Loucy (cell line): ENCODE measurements around the gene DLGAP4.

ENCODE experiments used
- H2AFZ ChIP-seq: fragments of 200-600 bp; sonication (generic); 2 replicates; pipeline ENCODE4 v1.6.0; 2016; ENCODE audit warnings: antibody characterized with exemption, mild to moderate bottlenecking, low read length, moderate library complexity
- H3F3A ChIP-seq: fragments of 200-600 bp; 2 replicates; pipeline ENCODE4 v1.6.0; 2016; ENCODE audit warnings: antibody characterized with exemption, low read depth, mild to moderate bottlenecking
- H3K27me3 ChIP-seq: fragments of 200-600 bp; sonication (generic); 2 replicates; pipeline ENCODE4 v1.6.1; 2014; ENCODE audit warnings: low read length, mild to moderate bottlenecking; ENCODE audit not compliant: insufficient read depth, poor library complexity, severe bottlenecking
- H3K36me3 ChIP-seq: fragments of 200-600 bp; sonication (generic); 2 replicates; pipeline ENCODE4 v1.6.1; 2016; ENCODE audit warnings: low read length; ENCODE audit not compliant: insufficient read depth
- H3K4me1 ChIP-seq: fragments of 200-600 bp; sonication (generic); 2 replicates; pipeline ENCODE4 v1.5.1; 2014; ENCODE audit warnings: low read length, mild to moderate bottlenecking; ENCODE audit not compliant: insufficient read depth, poor library complexity, severe bottlenecking
- H3K4me2 ChIP-seq: fragments of 200-600 bp; sonication (generic); 2 replicates; pipeline ENCODE4 v1.6.0; 2014; ENCODE audit warnings: antibody characterized with exemption, low read length, low read depth, mild to moderate bottlenecking; ENCODE audit not compliant: poor library complexity, severe bottlenecking
- H3K4me3 ChIP-seq: fragments of 200-600 bp; sonication (generic); 2 replicates; pipeline ENCODE4 v1.5.1; 2014; ENCODE audit warnings: low read length, mild to moderate bottlenecking, mixed read lengths; ENCODE audit not compliant: poor library complexity, severe bottlenecking
- H3K79me2 ChIP-seq: fragments of 200-600 bp; sonication (generic); 2 replicates; pipeline ENCODE4 v1.6.1; 2014; ENCODE audit warnings: low read length; ENCODE audit not compliant: insufficient read depth
- H3K9ac ChIP-seq: fragments of 200-600 bp; sonication (generic); 2 replicates; pipeline ENCODE4 v1.6.0; 2014; ENCODE audit warnings: mild to moderate bottlenecking, low read depth, low read length, moderate library complexity; ENCODE audit not compliant: poor library complexity, severe bottlenecking
- H3K9me2 ChIP-seq: fragments of 200-600 bp; sonication (generic); replicated peaks from 2 replicates; pipeline ENCODE4 v1.6.1; 2016; ENCODE audit warnings: low read depth, low read length, mixed read lengths
- H3K9me3 ChIP-seq: fragments of 200-600 bp; sonication (generic); 2 replicates; pipeline ENCODE4 v1.6.1; 2014; ENCODE audit warnings: mild to moderate bottlenecking, antibody characterized with exemption, low read length, low read depth; ENCODE audit not compliant: insufficient read depth
- H4K20me1 ChIP-seq: fragments of 200-600 bp; sonication (generic); 2 replicates; pipeline ENCODE4 v1.6.0; 2014; ENCODE audit warnings: antibody characterized with exemption, low read length, mild to moderate bottlenecking; ENCODE audit not compliant: insufficient read depth, poor library complexity, severe bottlenecking
- EZH2phosphoT487 ChIP-seq: fragments of 200-600 bp; IDR thresholded peaks from 2 replicates; pipeline ENCODE4 v1.6.1; 2018; ENCODE audit warnings: antibody characterized with exemption, mild to moderate bottlenecking, moderate library complexity, borderline replicate concordance
- TF ChIP-seq, protein P1 (sequence below): fragments of 200-600 bp; sonication (generic); conservative IDR thresholded peaks from 2 replicates; pipeline ENCODE4 v1.5.1; 2014; ENCODE audit warnings: mild to moderate bottlenecking, antibody characterized with exemption, low read length

The DLGAP4 gene

DNA sequence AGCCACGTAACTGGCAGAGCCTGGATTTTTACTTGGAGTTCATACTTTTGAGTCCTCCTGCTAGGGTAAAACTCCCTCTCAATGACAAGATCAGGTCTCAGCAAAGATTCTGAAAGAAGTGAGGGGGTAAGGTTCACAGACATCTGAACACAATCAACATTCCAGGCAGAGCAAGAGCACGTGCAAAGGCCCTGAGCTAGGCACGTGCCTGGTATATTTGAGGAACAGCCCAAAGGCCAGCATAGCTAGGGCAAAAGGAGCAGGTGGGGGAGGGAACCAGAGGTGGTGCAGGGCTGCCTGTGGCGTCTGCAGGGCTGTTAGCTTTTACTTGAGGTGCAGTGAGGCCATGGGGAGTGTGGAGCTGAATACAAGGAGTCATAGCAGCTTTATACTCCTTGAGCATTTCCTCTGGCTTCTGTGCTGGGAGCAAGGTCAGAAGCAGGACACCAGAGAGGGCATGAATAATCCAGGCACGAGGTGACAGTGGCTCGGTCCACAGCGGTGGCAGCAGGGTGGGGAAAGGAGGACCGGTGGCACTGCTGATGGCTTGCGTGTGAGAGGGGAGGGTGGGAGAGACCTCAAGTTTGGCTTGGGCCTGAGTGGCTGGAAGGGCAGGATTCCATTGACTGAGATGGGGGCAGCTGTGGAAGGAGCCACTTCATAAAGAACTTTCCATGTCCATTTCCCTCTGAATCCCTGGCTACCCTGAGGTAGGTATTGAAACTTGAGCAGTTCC is 57.0 kb downstream of the DLGAP4 start:
- no peaks in the 10 kb centered on the region for H3F3A ChIP-seq
- no peak overlapping the region for H3K4me3 ChIP-seq
- no peaks in the 10 kb centered on the region for H3K9me2 ChIP-seq
- no peak overlapping the region for H2AFZ ChIP-seq
- no peaks in the 10 kb centered on the region for H3K36me3 ChIP-seq
- TF ChIP-seq, protein P1, sequence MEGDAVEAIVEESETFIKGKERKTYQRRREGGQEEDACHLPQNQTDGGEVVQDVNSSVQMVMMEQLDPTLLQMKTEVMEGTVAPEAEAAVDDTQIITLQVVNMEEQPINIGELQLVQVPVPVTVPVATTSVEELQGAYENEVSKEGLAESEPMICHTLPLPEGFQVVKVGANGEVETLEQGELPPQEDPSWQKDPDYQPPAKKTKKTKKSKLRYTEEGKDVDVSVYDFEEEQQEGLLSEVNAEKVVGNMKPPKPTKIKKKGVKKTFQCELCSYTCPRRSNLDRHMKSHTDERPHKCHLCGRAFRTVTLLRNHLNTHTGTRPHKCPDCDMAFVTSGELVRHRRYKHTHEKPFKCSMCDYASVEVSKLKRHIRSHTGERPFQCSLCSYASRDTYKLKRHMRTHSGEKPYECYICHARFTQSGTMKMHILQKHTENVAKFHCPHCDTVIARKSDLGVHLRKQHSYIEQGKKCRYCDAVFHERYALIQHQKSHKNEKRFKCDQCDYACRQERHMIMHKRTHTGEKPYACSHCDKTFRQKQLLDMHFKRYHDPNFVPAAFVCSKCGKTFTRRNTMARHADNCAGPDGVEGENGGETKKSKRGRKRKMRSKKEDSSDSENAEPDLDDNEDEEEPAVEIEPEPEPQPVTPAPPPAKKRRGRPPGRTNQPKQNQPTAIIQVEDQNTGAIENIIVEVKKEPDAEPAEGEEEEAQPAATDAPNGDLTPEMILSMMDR = no peak
- no peak for TF ChIP-seq EZH2phosphoT487
- H3K9ac ChIP-seq = no peak overlapping the region
- H3K4me2 ChIP-seq = no peak overlapping the region
- no peaks in the 10 kb centered on the region for H3K4me1 ChIP-seq
- H3K9me3 ChIP-seq = no peaks in the 10 kb centered on the region
- no peaks in the 10 kb centered on the region for H4K20me1 ChIP-seq
- H3K27me3 ChIP-seq = no peaks in the 10 kb centered on the region
- H3K79me2 ChIP-seq = no peaks in the 10 kb centered on the region

DNA sequence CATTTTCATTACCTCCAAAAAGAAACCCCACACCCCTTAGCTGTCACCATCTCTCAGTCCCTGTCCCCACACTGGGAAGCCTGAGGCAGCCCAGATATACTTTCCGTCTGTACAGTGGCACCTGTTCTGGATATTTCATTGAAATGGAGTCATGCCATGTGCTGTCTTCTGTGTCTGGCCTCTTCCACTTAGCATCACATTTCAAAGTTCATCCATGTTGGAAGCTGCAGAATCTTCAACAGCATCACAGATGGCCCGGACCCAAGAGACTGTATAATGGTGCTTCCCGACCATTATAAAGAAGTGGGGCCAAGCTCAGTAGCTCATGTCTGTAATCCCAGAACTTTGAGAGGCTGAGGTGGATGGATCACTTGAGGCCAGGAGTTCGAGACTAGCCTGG is 58.4 kb downstream of the DLGAP4 start:
- no peak overlapping the region for H3K4me2 ChIP-seq
- no peak overlapping the region for H2AFZ ChIP-seq
- no peaks in the 10 kb centered on the region for H3K27me3 ChIP-seq
- no peaks in the 10 kb centered on the region for H3K9me3 ChIP-seq
- no peaks in the 10 kb centered on the region for H3K4me1 ChIP-seq
- no peaks in the 10 kb centered on the region for H3K79me2 ChIP-seq
- H3K36me3 ChIP-seq = no peaks in the 10 kb centered on the region
- H3K9ac ChIP-seq = no peak overlapping the region
- H3K9me2 ChIP-seq = no peaks in the 10 kb centered on the region
- H3F3A ChIP-seq = no peaks in the 10 kb centered on the region
- TF ChIP-seq EZH2phosphoT487 = no peak
- no peaks in the 10 kb centered on the region for H4K20me1 ChIP-seq
- H3K4me3 ChIP-seq = no peak overlapping the region

DNA sequence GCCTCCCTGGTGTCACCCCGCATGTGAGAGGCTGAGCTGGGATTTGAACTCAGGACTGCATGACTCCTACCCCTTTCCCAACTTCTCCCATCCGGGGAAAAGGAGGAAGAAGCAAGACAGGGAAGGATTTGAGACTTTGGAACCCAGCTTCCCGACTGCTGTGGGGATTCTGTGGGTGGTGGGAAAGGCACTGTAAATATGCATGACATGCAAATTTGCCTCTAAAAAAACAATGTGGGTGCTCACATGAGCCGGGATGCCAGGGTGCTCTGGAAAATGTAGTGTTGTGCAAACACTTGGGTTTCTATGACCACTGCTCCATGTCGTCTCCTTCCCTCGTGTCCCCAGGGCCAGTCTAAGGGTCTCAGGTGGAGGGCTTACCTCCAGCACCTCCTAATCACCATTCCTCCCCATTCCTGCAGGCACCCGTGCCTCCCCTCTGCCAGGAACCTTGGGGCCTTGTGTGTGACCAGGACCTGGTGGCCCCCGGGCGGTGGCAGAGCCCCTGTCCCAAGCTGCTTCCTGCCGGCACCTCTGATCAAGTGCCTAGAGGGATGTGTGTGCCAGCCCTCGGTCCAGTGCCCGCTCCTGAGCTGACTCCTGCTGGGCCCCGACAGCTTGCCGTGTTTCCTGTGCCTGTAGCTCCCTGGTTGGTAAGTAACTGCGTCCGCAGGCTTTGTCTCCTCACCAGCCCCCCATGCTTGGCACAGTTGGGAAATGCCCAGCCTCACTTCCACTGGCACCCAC is 60.7 kb downstream of the DLGAP4 start:
- no peaks in the 10 kb centered on the region for H3K36me3 ChIP-seq
- no peaks in the 10 kb centered on the region for H3K4me1 ChIP-seq
- no peak overlapping the region for H3K9ac ChIP-seq
- no peaks in the 10 kb centered on the region for H3K9me3 ChIP-seq
- H3K9me2 ChIP-seq = no peaks in the 10 kb centered on the region
- TF ChIP-seq, protein P1 = no peak
- TF ChIP-seq EZH2phosphoT487 = no peak
- H3F3A ChIP-seq = no peaks in the 10 kb centered on the region
- H3K4me2 ChIP-seq = no peak overlapping the region
- no peak overlapping the region for H3K4me3 ChIP-seq
- no peaks in the 10 kb centered on the region for H3K27me3 ChIP-seq
- no peaks in the 10 kb centered on the region for H3K79me2 ChIP-seq
- H2AFZ ChIP-seq = no peak overlapping the region
- no peaks in the 10 kb centered on the region for H4K20me1 ChIP-seq

DNA sequence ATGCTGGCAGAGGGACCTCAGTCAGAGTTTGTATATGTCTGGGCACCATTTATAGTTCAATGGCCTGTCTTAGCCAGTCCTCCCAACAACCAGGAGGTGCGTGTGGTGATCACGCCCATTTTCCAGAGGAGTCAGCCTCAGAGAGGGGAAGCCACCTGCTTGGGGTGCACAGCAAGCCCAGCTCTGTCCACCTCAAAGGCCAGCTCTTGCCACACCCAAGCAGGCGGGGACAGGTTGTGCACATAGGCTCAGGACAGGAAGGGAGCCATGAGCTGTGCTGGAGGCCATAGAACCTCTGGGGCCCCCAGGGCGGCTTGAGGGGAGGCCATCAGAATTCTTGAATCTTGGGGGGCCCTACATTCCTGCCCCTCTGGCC is 61.2 kb downstream of the DLGAP4 start:
- Histone ChIP-seq H3K4me1 (no peaks in the 10 kb centered on the region), H3K9me3 (no peaks in the 10 kb centered on the region), H4K20me1 (no peaks in the 10 kb centered on the region), H3K9ac (no peak overlapping the region), H3K4me3 (no peak overlapping the region), H3K4me2 (no peak overlapping the region), H3K36me3 (no peaks in the 10 kb centered on the region), H3F3A (no peaks in the 10 kb centered on the region), H3K27me3 (no peaks in the 10 kb centered on the region), H3K79me2 (no peaks in the 10 kb centered on the region), H2AFZ (no peak overlapping the region), H3K9me2 (no peaks in the 10 kb centered on the region)
- TF ChIP-seq, protein P1 = no peak
- TF ChIP-seq EZH2phosphoT487 = no peak
